Measurements from ENCODE around the gene NHLRC1. TPM values are rescaled to one million over a fixed set of nuclear protein-coding genes. Genes with fewer than 3 reads are reported as not detected.

The NHLRC1 gene
- under 1 TPM; 0.29 to 0.88 TPM for total RNA-seq
- polyA plus RNA-seq (2013, experiment 1 of 2) = 0.43 TPM
- 0.25 TPM for polyA plus RNA-seq (2013, experiment 2 of 2)
- long read RNA-seq, experiment 1 = 0 reads
- long read RNA-seq, experiment 2, partial matches to known transcripts = 0 of 1 reads
- long read RNA-seq, experiment 2, other reads (novel, unspliced or antisense) = 0 of 1 reads
- long read RNA-seq, experiment 3, transcript NHLRC1-201 (1 exons, 2,248 nt) = major isoform, 7 of 7 reads
- long read RNA-seq, experiment 3, partial matches to known transcripts = 0 of 7 reads
- long read RNA-seq, experiment 3, other reads (novel, unspliced or antisense) = 0 of 7 reads
- long read RNA-seq, experiment 4 = 0 reads

DNA sequence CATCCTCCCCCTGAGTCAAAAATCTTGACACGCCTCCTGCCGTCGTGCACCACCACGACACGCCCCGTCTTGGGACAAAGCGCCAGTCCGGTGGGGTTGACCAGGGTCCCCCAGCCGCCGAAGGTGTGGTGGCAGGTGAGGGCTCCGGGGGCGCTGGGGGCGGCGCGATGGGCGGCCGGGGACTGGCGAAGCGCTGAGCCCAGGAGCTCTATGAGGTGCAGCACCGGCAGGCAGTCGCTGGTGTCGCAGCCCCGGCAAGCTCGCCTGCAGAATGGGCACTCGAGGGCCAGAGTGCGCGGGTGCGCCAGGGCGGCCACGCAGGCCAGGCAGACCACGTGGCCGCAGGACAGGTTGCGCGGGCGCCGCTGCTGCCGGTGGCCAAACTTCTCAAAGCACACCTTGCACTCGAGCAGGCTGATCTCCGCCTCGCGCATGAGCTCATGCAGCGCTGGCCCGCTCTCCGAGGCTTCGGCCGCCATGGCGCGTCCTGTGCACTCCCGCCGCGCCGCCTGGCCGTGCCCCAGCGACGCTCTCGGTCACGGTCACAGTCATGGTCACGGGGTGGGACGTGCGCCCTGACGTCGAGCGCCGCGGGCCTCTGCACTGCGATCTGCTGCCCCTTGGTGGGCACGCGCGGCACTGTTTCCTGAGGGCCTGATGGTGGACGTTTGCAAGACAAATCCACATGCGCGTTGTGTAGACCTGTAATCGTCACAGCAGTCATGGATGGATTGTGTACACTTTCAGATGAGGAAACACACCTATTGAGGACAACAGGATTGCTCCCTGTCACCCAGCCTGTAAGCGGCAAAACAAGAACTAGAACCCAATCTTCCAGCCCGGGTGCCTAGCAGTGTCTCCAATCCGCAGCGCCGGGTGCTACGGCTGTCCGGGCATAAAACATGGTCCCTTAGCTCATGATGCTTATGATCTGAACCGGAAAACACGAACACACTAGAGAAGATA, at the start of gene NHLRC1:
Gene NHLRC1 (minus strand): TSS at position 550 of the 966 bp plus-strand sequence. CDS start 71 bp downstream, at position 479.
- H3K9me3 Mint-ChIP-seq = no peaks in the 10 kb centered on the region
- peaks cover 25% of the 10 kb centered on the region for H3K27me3 Mint-ChIP-seq (ENCODE audit: insufficient read depth)

DNA sequence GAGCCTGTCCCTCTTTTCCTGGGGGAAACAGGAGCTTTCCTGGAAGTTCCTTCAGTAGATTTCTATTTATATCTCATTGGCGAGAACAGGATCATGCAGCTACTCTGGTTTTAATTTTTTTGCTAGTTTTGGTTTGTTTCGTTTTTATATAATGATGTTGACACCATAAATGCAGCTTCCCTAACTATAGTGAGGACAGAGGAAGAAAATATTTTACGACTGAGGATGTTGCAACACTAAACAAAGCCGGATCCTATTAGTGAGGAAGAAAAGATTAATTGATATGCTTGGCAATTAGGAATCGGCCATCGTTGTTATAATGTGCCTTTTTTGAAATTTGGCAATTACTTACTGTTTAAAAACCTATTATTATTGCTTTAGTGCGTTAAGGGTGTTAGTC, 49.4 kb upstream of the NHLRC1 start:
- Mint-ChIP-seq H3K9me3 (peaks cover 28% of the 10 kb centered on the region), H3K4me1 (peaks cover 4% of the 10 kb centered on the region), H3K36me3 (ENCODE audit: low read depth) (peaks cover 73% of the 10 kb centered on the region), H3K27ac (no peak overlapping the region), H3K27me3 (ENCODE audit: insufficient read depth) (no peaks in the 10 kb centered on the region), H3K4me3 (no peak overlapping the region)
- Histone ChIP-seq H3K4me1 (ENCODE audit: control insufficient read depth, insufficient read depth, low read length) (no peaks in the 10 kb centered on the region), H3K27ac (ENCODE audit: low read depth, low read length) (no peak overlapping the region), H3K27me3 (ENCODE audit: control insufficient read depth, insufficient read depth, low read length, poor library complexity, severe bottlenecking) (no peaks in the 10 kb centered on the region), H3K9ac (ENCODE audit: extremely low read depth, low read length, poor library complexity, severe bottlenecking) (no peak overlapping the region), H3K9me3 (ENCODE audit: control insufficient read depth, low read length) (peaks cover 17% of the 10 kb centered on the region), H3K36me3 (ENCODE audit: control insufficient read depth, insufficient read depth, low read length) (peaks cover 46% of the 10 kb centered on the region), H3K4me3 (ENCODE audit: low read length) (no peak overlapping the region)
- TF ChIP-seq, protein P1, sequence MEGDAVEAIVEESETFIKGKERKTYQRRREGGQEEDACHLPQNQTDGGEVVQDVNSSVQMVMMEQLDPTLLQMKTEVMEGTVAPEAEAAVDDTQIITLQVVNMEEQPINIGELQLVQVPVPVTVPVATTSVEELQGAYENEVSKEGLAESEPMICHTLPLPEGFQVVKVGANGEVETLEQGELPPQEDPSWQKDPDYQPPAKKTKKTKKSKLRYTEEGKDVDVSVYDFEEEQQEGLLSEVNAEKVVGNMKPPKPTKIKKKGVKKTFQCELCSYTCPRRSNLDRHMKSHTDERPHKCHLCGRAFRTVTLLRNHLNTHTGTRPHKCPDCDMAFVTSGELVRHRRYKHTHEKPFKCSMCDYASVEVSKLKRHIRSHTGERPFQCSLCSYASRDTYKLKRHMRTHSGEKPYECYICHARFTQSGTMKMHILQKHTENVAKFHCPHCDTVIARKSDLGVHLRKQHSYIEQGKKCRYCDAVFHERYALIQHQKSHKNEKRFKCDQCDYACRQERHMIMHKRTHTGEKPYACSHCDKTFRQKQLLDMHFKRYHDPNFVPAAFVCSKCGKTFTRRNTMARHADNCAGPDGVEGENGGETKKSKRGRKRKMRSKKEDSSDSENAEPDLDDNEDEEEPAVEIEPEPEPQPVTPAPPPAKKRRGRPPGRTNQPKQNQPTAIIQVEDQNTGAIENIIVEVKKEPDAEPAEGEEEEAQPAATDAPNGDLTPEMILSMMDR (conservative IDR thresholded peaks at IDR 0.05) = no peak
- no peak for DNase-seq
- WGBS, 2 experiments (ENCODE audit: insufficient coverage in 1 of 2, insufficient read length in 1 of 2) = 87 to 98% methylated on average over 4 to 6 of the region's 7 CpGs

More for the DNA sequence above, at the start of gene NHLRC1:
- H3K4me3 Mint-ChIP-seq = peak within 1 kb of the TSS; percentile 48
- no peaks in the 10 kb centered on the region for H3K4me1 ChIP-seq (ENCODE audit: control insufficient read depth, insufficient read depth, low read length)
- no peaks in the 10 kb centered on the region for H3K36me3 ChIP-seq (ENCODE audit: control insufficient read depth, insufficient read depth, low read length)
- H3K4me3 ChIP-seq (ENCODE audit: low read length) = no peak within 1 kb of the TSS
- H3K36me3 Mint-ChIP-seq (ENCODE audit: low read depth) = no peaks in the 10 kb centered on the region
- H3K4me1 Mint-ChIP-seq = no peaks in the 10 kb centered on the region
- no peak within 1 kb of the TSS for H3K27ac Mint-ChIP-seq
- DNase-seq = peak; percentile 94
- H3K9ac ChIP-seq (ENCODE audit: extremely low read depth, low read length, poor library complexity, severe bottlenecking) = no peak within 1 kb of the TSS
- H3K27ac ChIP-seq (ENCODE audit: low read depth, low read length) = no peak within 1 kb of the TSS
- TF ChIP-seq, protein P1 (conservative IDR thresholded peaks at IDR 0.05) = peak; percentile 95
- H3K9me3 ChIP-seq (ENCODE audit: control insufficient read depth, low read length) = no peaks in the 10 kb centered on the region
- peaks cover 9% of the 10 kb centered on the region for H3K27me3 ChIP-seq (ENCODE audit: control insufficient read depth, insufficient read depth, low read length, poor library complexity, severe bottlenecking)
- WGBS, 2 experiments (ENCODE audit: insufficient coverage in 1 of 2, insufficient read length in 1 of 2) = 51 to 67% methylated on average over 45 to 82 of the region's 82 CpGs

DNA sequence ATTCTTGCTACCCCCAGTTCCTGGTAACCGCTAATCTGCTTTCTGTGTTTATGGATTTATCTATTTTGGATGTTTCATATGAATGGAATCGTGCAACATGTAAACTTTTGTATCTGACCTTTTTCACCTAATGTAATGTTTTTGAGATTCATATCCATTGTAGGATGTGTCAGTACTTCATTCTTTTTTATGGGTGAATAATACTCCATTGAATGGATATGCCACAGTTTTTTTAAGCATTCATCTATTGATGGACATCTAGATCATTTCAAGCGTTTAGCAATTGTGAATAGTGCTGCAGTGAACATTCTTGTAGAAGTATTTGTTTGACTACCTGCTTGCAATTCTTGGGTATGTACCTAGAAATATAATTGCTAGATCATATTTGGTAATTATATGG, 45.8 kb upstream of the NHLRC1 start:
- H3K9me3 Mint-ChIP-seq = peaks cover 14% of the 10 kb centered on the region
- H3K9ac ChIP-seq (ENCODE audit: extremely low read depth, low read length, poor library complexity, severe bottlenecking) = no peak overlapping the region
- no peaks in the 10 kb centered on the region for H3K27me3 ChIP-seq (ENCODE audit: control insufficient read depth, insufficient read depth, low read length, poor library complexity, severe bottlenecking)
- H3K4me1 Mint-ChIP-seq = no peaks in the 10 kb centered on the region
- H3K27me3 Mint-ChIP-seq (ENCODE audit: insufficient read depth) = no peaks in the 10 kb centered on the region
- H3K4me3 Mint-ChIP-seq = no peak overlapping the region
- no peak overlapping the region for H3K27ac Mint-ChIP-seq
- H3K36me3 ChIP-seq (ENCODE audit: control insufficient read depth, insufficient read depth, low read length) = peaks cover 62% of the 10 kb centered on the region
- no peaks in the 10 kb centered on the region for H3K4me1 ChIP-seq (ENCODE audit: control insufficient read depth, insufficient read depth, low read length)
- H3K36me3 Mint-ChIP-seq (ENCODE audit: low read depth) = peaks cover 64% of the 10 kb centered on the region
- TF ChIP-seq, protein P1 (conservative IDR thresholded peaks at IDR 0.05) = no peak
- WGBS, 2 experiments (ENCODE audit: insufficient coverage in 1 of 2, insufficient read length in 1 of 2) = 94 to 98% methylated on average over 2 to 3 of the region's 3 CpGs
- H3K27ac ChIP-seq (ENCODE audit: low read depth, low read length) = no peak overlapping the region
- DNase-seq = no peak
- H3K9me3 ChIP-seq (ENCODE audit: control insufficient read depth, low read length) = peaks cover 17% of the 10 kb centered on the region
- peak overlapping the region; percentile 21 for H3K4me3 ChIP-seq (ENCODE audit: low read length)

All from endodermal cell (in vitro differentiated cells).